ENCODE data around the gene FRMPD2. TPM values are rescaled to one million over a fixed set of nuclear protein-coding genes. Genes with fewer than 3 reads are reported as not detected.
"Not testable (repeated sequence)": the region's sequence is repeated elsewhere in the genome, so short reads cannot be mapped to it uniquely, and the experiment has no call there.

The FRMPD2 gene
- total RNA-seq, 1 donor from 2014 or later: not detected

DNA sequence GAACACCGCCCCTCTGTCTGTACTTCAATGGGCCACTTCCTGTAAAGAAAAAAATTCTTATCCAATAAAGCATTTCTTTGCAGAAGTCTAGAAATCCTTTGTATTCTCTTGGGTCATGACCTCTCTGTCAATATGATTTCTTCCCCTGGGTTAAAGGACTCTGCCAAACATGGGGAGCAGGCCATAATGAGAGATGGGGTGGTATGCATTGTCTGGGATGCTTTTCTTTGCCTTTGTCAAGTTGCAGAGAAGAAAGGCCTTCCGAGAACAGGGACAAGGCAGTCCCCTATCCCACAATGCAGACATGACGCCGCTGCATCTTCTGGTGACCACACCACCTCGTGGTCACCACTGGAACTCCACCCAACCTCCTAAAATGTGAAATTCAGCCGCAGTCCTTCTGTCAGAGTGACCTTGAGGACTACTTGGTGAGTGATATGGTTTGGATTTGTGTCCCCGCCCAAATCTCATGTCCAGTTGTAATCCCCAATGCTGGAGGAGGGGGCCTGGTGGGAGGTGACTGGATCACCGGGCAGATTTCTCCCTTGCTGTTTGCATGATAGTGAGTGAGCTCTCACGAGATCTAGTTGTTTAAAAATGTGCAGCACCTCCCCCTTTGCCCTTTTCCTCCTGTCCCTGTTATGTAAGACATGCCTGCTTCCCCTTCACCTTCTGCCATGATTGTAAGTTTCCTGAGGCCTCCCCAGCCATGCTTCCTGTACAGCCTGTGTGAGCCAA, 15.2 kb upstream of the FRMPD2 start:
- DNase-seq (ENCODE audit: low spot score): no peak
- peak; percentile 90 for ATAC-seq

DNA sequence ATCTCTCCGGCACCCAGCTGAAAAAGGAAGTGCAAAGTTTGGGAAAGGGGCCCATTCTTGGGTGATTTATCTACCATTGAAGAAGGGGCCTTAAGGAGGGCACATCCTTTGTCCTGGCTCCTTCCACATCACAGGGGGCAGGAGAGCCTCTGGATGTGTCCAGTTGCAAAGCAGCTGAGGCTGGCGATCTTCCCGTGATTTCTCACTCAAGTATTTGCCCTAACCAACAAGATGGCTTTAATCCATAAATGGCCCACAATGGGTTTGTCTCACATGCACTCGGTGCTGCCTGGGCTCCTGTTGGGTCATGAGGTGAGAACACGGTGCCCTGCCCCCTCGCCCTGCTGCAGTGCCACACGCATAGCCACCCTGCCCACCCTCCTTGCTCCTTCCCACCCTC, 14.2 kb upstream of the FRMPD2 start:
- DNase-seq (ENCODE audit: low spot score): no peak
- ATAC-seq: no peak

DNA sequence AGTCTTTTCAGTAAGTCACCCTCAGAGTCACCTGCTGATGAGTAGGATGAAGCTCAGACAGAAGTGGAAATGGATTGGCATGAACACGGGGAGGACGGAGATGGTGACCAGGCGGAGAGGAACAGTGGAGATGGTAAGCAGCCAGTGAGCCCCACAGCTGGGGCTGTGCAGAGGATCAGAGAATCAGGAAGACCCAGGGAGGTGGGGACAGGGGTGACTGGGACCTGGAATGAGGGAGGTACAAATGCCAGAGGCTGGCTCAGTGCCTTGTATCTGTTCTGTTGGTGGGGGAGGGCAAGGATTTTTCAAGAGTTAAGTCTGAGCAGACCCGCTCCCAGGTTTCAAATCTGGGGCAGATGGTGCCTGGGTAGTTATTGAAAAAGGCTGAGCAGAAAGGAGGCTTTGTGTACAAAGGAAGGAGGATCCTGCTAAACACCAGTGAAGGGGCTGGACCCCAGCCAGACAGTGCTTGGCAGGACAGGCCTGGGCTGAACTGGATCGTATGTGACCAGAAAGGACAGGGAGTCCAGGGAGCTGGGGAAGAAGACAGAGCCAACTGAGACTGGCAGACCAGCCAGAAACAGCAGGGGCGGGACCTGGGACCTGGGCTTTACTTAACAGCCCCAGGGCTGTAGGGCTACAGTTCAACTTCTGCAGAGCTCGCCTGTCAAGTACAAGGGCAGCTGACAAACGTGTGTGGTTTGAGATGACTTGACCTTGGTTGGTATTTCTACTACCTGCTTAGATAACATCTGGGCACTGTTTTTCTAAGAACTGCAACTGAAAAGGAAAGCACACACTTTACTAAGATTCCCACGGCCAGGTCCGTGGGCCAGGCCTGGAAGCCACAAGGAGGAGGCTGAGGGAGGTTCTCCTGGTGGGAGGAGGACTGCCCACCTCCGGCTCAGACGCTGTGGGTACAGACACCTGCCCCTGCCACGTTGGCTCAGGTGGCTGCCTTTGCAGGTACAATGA, 13.2 kb upstream of the FRMPD2 start:
- DNase-seq (ENCODE audit: low spot score) (peak; percentile 57), ATAC-seq (peak; percentile 81)

DNA sequence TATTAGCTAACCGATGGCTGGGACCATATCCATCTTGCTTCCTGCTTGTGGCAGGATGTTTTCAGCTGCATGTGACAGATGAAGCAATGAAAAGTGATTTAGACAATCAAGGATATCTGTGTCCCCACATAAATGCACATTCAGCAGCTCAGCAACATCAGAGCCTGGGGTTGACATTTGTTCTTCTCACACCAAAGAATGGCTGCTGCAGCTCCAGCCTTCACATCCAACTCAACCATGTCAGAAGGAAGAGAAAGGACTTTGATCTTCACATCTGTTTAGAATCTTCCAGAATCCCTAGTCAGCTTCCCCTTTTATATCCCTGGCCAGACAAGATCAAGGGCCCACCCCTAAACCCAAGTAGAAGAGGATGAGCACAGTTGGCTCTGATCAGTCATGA, 11.9 kb upstream of the FRMPD2 start:
- DNase-seq (ENCODE audit: low spot score) (no peak), ATAC-seq (no peak)

DNA sequence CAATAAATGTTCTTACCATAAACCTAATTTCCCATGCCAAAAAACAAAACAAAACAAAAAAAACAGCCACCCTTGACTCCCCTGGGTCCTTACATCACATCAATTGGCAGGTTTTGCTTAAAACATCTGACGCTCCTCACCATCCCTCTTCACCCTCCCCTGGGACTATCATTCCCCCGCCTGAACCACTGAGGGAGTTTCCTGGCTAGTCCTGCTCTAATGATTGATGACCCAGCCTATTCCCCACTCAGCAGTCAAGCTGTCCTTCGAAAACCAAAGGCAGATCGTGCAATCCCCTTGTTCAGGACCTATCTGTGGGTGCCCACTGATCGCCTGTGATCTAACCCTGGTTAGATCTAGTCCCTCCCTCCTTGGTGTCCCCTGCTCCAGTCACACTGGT, 11.2 kb upstream of the FRMPD2 start:
- DNase-seq (ENCODE audit: low spot score) (no peak), ATAC-seq (no peak)

DNA sequence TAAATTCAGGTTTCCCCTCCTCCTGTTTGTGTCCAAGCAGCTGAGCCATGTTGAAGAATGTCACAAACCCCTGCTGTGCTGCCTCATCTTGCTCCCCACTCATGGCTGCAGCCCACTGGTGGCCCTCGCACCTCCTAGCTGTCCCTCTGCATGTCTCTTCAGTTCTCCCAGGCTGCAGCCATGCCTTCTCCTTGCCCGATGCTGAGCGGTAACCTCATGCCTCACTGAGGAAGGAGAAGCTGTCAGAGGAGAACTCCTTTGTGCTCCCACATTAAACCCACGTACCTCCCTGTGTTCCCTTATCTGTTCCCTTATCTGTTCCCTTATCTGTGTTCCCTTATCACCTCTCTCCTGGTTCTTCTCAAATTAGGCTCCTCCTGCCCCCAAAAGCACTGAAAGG, 10.3 kb upstream of the FRMPD2 start:
- ATAC-seq: no peak
- no peak for DNase-seq (ENCODE audit: low spot score)

DNA sequence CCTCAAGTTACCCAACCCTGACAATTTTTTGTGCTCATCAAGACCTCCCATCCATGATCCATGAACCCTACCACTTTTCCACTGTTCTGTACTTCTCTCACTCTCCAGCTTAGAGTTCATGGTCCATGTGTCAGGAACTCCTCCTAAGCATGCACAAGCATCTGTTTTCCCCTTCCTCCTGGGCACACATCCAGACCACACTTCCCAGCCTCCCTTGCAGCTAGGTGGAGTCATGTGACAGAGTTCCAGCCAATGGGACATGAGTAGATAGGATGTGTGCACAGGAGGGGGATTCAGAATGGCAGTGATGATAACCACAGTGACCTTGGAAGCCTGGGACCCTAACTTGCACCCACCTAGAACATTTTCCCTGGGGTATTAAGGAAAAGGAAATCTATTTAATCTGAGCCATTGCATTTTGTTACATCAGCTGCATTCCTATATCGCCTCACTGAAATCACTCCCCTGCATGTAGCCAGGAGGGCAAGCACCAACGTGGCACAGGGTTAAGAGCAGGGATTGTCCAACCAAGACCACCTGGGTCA, 9.6 kb upstream of the FRMPD2 start:
- DNase-seq (ENCODE audit: low spot score) (no peak), ATAC-seq (no peak)

DNA sequence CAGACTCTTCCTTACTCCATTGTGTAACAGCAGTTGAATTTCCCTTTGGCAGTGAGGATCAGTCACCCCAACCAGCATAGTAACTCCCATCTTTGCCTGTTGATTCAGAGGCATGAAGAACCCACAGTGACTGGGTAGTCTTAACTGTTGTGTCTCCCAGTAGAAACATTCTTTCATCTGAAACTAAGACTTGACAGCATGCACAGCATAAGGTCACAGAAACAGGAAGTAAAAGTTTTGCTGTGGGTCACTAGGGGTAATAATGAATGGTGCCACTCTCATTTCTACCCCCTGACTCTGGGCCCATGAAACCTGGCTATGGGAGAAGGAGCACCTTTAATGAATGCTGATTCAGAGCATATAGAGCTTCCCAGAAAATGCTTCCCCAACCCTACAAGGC, 8.3 kb upstream of the FRMPD2 start:
- ATAC-seq (no peak), DNase-seq (ENCODE audit: low spot score) (no peak)

DNA sequence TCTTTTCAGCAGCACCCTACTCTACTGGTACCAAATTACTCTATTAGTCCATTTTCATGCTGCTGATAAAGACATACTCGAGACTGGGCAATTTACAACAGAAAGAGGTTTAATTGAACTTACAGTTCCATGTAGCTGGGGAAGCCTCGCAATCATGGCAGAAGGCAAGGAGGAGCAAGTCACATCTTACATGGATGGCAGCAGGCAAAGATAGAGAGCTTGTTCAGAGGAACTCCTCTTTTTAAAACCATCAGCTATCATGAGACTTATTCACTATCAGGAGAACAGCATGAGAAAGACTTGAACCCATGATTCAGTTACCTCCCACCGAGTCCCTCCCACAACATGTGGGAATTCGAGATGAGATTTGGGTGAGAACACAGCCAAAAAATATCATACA, 7.2 kb upstream of the FRMPD2 start:
- DNase-seq (ENCODE audit: low spot score); ATAC-seq: not testable (repeated sequence)

DNA sequence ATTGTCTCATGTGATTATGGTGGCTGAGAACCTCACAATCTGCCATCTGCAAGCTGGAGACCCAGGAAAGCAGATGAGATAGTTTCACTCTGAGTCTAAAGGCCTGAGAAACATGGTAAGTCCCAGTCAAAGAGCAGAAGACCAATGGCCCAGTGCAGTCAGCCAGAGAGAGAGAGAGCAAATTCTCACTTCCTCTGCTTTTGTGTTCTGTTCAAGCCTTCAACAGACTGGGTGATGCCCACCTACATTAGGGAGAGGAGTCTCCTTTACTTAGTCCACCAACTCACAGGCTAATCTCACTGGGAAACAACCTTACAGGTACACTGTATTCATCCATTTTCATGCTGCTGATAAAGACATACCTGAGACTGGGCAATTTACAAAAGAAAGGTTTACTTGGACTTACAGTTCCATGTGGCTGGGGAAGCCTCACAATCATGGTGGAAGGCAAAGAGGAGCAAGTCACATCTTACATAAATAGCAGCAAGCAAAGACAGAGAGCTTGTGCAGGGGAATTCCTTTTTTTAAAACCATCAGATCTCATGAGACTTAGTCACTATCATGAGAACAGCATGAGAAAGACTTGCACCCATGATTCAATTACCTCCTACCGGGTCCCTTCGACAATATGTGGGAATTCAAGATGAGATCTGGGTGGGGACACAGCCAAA, 4.7 kb upstream of the FRMPD2 start:
- no peak for DNase-seq (ENCODE audit: low spot score)

DNA sequence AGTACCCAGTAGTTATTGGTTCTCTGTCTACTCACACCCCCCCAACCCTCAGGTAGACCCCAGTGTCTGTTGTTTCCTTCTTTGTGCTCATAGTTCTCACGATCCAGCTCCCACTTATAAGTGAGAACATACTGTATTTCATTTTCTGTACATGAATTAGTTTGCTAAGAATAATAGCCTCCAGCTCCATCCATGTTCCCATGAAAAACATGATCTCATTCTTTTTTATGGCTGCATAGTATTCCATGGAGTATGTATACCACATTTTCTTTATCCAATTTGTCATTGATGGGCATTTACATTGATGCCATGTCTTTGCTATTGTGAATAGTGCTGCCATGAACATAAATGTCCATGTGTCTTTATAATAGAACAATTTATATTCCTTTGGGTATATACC, 2.6 kb upstream of the FRMPD2 start:
- ATAC-seq: no peak

More for the DNA sequence above, 4.7 kb upstream of the FRMPD2 start:
- ATAC-seq: no peak

DNA sequence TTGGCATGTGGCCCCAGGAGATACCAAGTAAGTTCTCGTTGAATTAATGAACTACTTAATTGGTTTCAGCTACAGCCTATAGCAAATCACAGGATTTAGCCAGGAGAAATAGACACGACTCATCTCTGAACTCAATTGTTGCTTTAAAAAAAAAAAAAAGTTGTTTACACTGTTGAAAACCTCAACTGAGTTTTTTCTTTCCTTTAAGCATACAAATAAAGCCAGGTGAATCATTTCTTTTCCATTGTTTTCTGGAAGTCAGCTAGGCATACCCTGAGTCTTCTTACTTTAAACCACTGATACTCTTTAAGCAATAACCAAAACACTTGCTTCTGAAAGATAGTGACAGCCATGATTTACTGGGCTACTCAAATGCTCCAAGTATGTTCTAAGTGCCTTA, 755 bp downstream of the FRMPD2 start:
- no peak for DNase-seq (ENCODE audit: low spot score)
- no peak for ATAC-seq

More for the DNA sequence above, 2.6 kb upstream of the FRMPD2 start:
- no peak for DNase-seq (ENCODE audit: low spot score)

DNA sequence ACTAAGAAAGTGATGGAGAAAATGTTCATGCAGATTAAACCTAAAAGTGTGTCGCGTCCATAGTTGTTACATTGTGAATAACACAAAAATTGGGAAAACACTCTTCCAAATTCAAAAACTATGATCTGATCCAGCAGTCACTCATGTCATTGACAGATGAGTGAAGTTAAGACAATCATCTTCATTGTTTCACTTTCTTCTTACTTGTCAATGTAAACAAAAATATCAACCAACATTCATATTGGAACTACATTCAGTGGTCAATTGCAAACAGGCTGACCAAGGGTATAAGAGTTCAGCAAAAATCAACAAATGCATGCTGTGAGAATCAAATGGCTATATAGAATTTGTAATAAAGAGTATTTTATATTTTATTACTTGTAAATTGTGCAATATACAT, 1.8 kb downstream of the FRMPD2 start:
- DNase-seq (ENCODE audit: low spot score): no peak
- no peak for ATAC-seq

DNA sequence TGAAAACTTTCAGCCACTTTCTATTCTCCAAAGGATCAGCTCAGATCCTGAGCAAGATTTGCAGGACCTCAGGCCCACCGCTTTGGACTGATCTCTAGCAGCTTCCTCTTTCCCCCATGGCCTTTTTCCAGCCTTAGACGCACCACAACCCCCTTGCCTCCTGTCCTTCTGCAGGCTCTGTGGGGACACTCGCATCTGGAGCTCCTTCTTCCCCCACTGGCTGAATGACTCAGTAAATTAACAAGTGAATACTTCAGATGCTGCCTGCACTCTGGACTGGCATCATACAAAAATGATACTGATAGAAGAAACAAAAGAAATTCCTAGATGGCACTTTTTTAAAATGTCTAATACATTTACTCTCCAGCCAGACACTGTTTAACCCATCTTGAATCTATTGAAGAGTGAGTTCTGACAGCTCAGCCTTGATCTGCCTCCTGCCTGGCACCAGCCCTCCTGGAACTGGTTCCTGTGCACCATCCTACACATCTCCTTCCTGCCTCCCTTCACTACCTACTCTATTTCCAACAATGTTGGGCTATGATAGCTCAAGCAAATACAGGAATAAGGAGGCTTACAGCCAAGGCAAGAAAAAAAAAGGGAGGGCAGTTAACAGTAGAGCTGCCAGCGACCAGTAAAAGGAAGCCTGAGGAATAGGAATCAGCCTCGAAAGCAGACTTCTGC, 3.3 kb downstream of the FRMPD2 start:
- ATAC-seq: no peak
- no peak for DNase-seq (ENCODE audit: low spot score)

DNA sequence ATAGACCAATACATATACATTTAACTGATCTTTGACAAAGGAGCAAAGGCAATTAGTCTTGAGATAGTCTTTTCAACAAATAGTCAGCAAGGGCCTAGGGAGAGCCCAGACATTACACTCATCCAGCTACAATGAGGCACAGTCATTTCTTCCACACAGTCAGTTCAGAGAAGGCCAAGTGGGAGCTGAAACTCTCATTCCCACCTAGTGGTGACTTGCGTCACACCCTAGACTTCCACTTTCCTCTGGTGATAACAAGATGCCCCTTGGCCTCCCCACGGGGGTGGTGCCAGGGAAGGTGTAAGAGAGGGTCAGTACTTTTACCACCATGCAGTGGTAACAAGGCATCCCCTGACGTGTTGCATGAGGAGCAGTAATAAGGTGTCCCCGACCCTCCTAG, 8.0 kb downstream of the FRMPD2 start:
- no peak for DNase-seq (ENCODE audit: low spot score)
- no peak for ATAC-seq

DNA sequence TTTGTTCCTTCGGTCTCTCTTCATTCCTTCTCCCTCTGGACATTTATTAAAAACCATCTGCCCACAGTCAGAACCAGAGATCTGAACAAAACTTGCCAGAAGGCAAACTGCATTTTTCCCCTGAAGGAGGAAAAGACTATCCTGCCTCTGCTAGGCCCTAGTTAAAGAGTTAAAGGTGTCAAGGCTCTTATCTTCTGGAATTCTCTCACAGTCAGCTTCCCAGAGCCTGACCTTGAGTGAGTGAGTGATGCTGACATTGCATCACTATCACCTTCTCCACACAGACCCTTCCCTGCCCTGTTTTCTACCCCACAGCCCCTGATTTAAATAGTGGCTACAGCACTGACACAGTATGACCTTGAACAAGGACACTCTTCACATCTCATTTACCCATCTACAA, 16.4 kb downstream of the FRMPD2 start:
- no peak for DNase-seq (ENCODE audit: low spot score)
- ATAC-seq: no peak

DNA sequence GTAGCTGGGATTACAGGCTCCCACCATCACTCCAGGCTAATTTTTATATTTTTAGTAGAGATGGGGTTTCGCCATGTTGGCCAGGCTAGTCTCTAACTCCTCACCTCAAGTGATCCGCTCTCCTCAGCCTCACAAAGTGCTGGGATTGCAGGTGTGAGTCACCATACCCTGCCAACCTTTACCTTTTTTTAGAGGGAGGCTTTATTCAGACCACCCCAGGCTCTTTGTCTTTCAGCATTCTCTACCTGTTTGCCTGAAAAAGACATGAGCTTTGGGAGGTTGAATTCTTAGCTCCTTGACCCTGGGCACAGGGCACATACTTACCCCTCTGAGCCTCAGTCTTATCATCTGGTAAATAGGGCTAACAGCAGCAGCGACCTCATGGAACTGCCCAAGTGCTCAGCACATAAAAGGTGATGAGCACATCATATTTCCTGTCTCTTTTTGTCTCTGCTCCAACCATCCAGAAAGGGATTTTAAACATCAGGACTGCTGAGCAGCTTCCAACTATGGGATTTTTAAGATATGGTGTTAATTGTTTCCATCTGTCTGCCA, 17.0 kb downstream of the FRMPD2 start:
- no peak for ATAC-seq
- no peak for DNase-seq (ENCODE audit: low spot score)

DNA sequence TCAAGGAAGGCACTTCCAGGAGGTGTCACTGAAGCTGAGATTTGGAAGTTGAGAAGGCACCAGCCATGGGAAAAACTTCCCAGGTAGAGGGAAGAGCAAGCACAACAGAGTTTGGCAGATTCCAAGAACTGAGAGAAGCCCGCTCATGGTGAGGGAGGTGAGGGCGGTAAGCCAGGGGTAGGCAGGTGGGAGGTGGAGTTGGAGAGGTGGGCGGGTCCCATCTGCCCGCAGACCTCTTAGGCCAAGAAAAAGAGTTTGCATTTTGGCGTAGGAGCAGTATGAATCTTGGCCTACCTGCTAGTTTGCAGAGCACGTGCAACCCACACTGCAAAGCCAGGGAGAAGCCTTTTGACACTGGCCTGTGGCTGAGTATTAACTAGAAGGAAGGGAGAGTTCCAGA, 18.8 kb downstream of the FRMPD2 start:
- ATAC-seq (no peak), DNase-seq (ENCODE audit: low spot score) (no peak)

DNA sequence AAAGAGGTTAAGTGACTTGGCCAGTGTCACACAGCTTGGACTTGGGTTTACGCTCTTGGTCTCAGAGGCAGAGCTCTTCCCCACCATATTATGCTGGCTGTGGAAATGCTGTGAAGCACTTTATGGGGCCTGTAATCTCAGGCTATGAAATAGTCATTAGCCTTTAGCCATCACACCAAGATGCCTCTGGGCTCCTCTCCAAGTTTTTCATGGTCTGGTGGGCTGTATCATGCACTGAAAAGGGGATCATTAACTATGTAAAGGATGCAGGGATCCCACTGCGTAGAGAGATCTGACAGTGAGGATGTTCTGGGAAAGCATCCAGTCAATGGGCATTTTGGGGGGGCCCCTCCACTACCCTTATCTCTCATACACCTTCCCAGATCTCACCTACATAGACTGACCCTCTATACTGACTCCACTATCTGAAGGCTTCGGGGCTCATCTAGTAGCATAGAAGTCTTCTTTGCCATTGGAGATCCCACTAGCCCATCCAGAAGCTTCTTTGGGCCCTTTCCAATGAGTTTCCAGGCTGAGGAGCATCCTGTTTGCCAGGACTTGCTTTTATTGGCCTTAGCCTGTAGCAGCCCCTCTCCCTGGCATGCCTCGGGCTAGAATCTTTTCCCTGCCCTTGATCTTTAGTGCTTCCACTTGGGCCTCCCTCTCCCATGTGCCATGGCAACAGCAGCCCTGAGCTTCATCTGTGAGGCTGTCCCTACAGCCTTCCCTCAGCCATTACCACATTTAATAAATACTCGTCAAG, 19.6 kb downstream of the FRMPD2 start:
- ATAC-seq (no peak), DNase-seq (ENCODE audit: low spot score) (no peak)

All from left lobe of liver (tissue), 2 donors.